Measurements from ENCODE around the gene F11R.

DNA sequence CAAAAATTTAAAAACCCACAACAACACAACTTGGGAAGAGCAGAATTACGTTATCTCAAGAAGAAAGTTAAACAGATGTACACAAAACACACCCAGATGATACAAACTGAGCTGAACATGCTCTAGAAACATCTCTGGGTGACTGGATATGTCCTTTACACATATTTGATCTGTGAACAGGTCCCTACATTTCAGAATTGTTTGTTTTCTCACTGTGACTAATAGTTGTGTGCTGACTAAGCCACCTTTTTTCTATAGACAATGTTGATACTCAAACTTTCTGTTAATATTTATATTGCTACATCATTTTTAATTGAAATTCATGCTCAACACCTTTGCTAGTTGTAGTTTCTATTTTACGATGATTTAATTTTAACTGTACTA is 1.0 kb upstream of the F11R start:
- TF ChIP-seq POLR2A (IDR thresholded peaks at IDR 0.05) (no peak), POLR2AphosphoS5 (IDR thresholded peaks at IDR 0.05) (no peak)
